ENCODE results near the gene CTR9. TPM values are rescaled to one million over a fixed set of nuclear protein-coding genes. Genes with fewer than 3 reads are reported as not detected.

The CTR9 gene
- total and polyA plus RNA-seq, 2 of the 13 experiments (the other 11 are each of a cell fraction or from before 2014, with no cell fraction given), result 6.6 to 22.1 TPM

- TF ChIP-seq ZNF710 (CRISPR knock-in tag; IDR thresholded peaks at IDR 0.05; ENCODE audit: borderline replicate concordance) (0 out of 2 replicates have a peak, but pooled peaks have one; percentile 30), CHD4 (IDR thresholded peaks at IDR 0.05; ENCODE audit: borderline replicate concordance, low read length) (no peak), SOX13 (IDR thresholded peaks at IDR 0.05) (no peak), SOX13 (CRISPR knock-in tag; conservative IDR thresholded peaks at IDR 0.05 in 1 of 2, IDR thresholded peaks at IDR 0.05 in 1 of 2) (0 out of 4 replicates have a peak, but pooled peaks of 1 of the 2 experiments have one; percentile 16), GABPB1 (CRISPR knock-in tag; IDR thresholded peaks at IDR 0.05) (peak; percentile 60), IKZF4 (CRISPR knock-in tag; IDR thresholded peaks at IDR 0.05; ENCODE audit: borderline replicate concordance, low read depth, not compliant biosample characterization) (no peak), ESRRA (CRISPR knock-in tag; IDR thresholded peaks at IDR 0.05; ENCODE audit: low read depth) (peak; percentile 85), HNF1B (CRISPR knock-in tag; IDR thresholded peaks at IDR 0.05) (peak; percentile 73; the same call in 1 of the 2 replicates), PHF20 (CRISPR knock-in tag; IDR thresholded peaks at IDR 0.05) (no peak), ZNF577 (CRISPR knock-in tag; IDR thresholded peaks at IDR 0.05; ENCODE audit: borderline replicate concordance, low read depth) (no peak), ZFP36L1 (CRISPR knock-in tag; IDR thresholded peaks at IDR 0.05) (no peak), YEATS4 (CRISPR knock-in tag; IDR thresholded peaks at IDR 0.05; ENCODE audit: borderline replicate concordance) (no peak), RELA (CRISPR knock-in tag; IDR thresholded peaks at IDR 0.05) (peak; percentile 79; the same call in 1 of the 2 replicates), ZNF580 (CRISPR knock-in tag; IDR thresholded peaks at IDR 0.05; ENCODE audit: borderline replicate concordance, low read depth) (no peak; the same call in 1 of the 2 replicates), MAX (IDR thresholded peaks at IDR 0.05) (peak; percentile 54; the same call in 1 of the 2 replicates), MZF1 (CRISPR knock-in tag; IDR thresholded peaks at IDR 0.05; ENCODE audit: borderline replicate concordance) (no peak), ZNF703 (CRISPR knock-in tag; IDR thresholded peaks at IDR 0.05; ENCODE audit: borderline replicate concordance) (no peak), ZNF850 (CRISPR knock-in tag; conservative IDR thresholded peaks at IDR 0.05) (0 out of 2 replicates have a peak, but pooled peaks have one; percentile 29), SNAPC4 (CRISPR knock-in tag; IDR thresholded peaks at IDR 0.05) (no peak)
Observed at GRCh38 chr11:10792385-10793068, 41.5 kb downstream of the CTR9 start (continued).

Measured in HepG2 (cell line).